HL-60 (cell line): ENCODE results near the gene TUBGCP6.
A peak's percentile ranks its signal among the peaks of the same experiment; 100 is the strongest.

Experiments
- DNase-seq, 2 experiments: peaks; one replicate each; pipeline ENCODE4 v3.0.0-alpha.2; 2010 to 2020; ENCODE audit warnings: low read depth in 1 of 2, low spot score in 1 of 2
- H3K27ac ChIP-seq: fragments of 250-450 bp; sonication (Bioruptor Pico); replicated peaks from 2 replicates; pipeline ENCODE4 v1.5.1; 2020; ENCODE audit warnings: mild to moderate bottlenecking, moderate library complexity
- H3K27me3 ChIP-seq: fragments of 250-450 bp; sonication (Bioruptor Pico); 2 replicates; pipeline ENCODE4 v1.5.1; 2021; ENCODE audit warnings: mild to moderate bottlenecking, moderate library complexity; ENCODE audit not compliant: insufficient read depth, poor library complexity, severe bottlenecking
- H3K4me3 ChIP-seq: replicated peaks from 2 replicates; pipeline ENCODE4 v1.5.1; 2011; ENCODE audit warnings: mild to moderate bottlenecking, control low read depth, low read length; ENCODE audit not compliant: insufficient read depth
- CTCF ChIP-seq: IDR thresholded peaks from one replicate; pipeline ENCODE4 v1.5.1; 2011; ENCODE audit warnings: low read length, control low read depth, inconsistent platforms; ENCODE audit not compliant: insufficient read depth
- GABPA ChIP-seq: IDR thresholded peaks from 2 replicates; pipeline ENCODE4 v1.6.1; 2012; ENCODE audit warnings: low read depth
- POLR2AphosphoS5 ChIP-seq: IDR thresholded peaks from 2 replicates; pipeline ENCODE4 v1.6.1; 2012; ENCODE audit warnings: low read depth
- REST ChIP-seq: IDR thresholded peaks from 2 replicates; pipeline ENCODE4 v1.6.1; 2012; ENCODE audit warnings: low read depth; ENCODE audit not compliant: insufficient replicate concordance
- SPI1 ChIP-seq: IDR thresholded peaks from 2 replicates; pipeline ENCODE4 v1.6.1; 2012; ENCODE audit warnings: low read depth, mild to moderate bottlenecking, borderline replicate concordance

The TUBGCP6 gene

GRCh38 chr22:50171319-50171964, 73.4 kb downstream of the TUBGCP6 start:
- TF ChIP-seq GABPA: no peak
- Histone ChIP-seq H3K27me3 (peaks cover 6% of the 10 kb centered on the region), H3K4me3 (no peak overlapping the region), H3K27ac (no peak overlapping the region)
- DNase-seq: no peak

GRCh38 chr22:50170453-50171318, 74.1 kb downstream of the TUBGCP6 start, which contains the start of gene PANX2:
TSS of gene PANX2 (plus strand) at chr22:50170731. CDS start at chr22:50170731, 0 bp downstream.
- TF ChIP-seq REST: no peak
- no peak for TF ChIP-seq GABPA
- no peak for TF ChIP-seq CTCF
- peaks cover 6% of the 10 kb centered on the region for H3K27me3 ChIP-seq
- H3K27ac ChIP-seq: no peak within 1 kb of the TSS
- DNase-seq: no peak
- H3K4me3 ChIP-seq: peak within 1 kb of the TSS; percentile 41

- no peak overlapping the region for H3K27ac ChIP-seq
- TF ChIP-seq GABPA (no peak), REST (no peak), SPI1 (no peak), CTCF (no peak), POLR2AphosphoS5 (no peak)
- H3K4me3 ChIP-seq: peak overlapping the region; percentile 41
- peaks cover 6% of the 10 kb centered on the region for H3K27me3 ChIP-seq
- DNase-seq: peak in 1 of 2 experiments; percentile 43
Observed at GRCh38 chr22:50169774-50170341, 75.0 kb downstream of the TUBGCP6 start.

- no peak for TF ChIP-seq REST
- no peak for TF ChIP-seq SPI1
- no peak for TF ChIP-seq POLR2AphosphoS5
- no peak for TF ChIP-seq CTCF
- TF ChIP-seq GABPA: no peak
- no peak for DNase-seq
- peak overlapping the region; percentile 41 for H3K4me3 ChIP-seq
- H3K27ac ChIP-seq: no peak overlapping the region
- H3K27me3 ChIP-seq: peaks cover 6% of the 10 kb centered on the region
Observed at GRCh38 chr22:50169181-50169759, 75.6 kb downstream of the TUBGCP6 start.
